ENCODE results near the gene PXDC1.

DNA sequence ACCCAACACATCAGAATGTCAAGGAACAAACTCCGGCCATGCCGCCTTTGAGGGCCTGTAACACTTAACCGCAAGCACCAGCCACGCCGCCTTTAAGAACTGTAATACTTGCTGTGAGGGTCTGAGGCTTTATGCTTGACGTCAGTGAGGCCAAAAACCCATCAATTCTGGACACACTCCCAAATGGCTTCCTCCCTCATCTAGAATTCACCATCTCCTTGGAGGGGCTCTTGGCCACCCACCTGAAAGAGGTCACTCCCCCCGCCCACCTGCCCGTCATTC lies 10.4 kb upstream of the PXDC1 start:
- TF ChIP-seq TCF7L2 (IDR thresholded peaks at IDR 0.05; ENCODE audit: low read depth, low read length) (no peak), POLR2AphosphoS5 (IDR thresholded peaks at IDR 0.05; ENCODE audit: low read depth, low read length) (no peak)
- TF ChIP-seq, protein P1, sequence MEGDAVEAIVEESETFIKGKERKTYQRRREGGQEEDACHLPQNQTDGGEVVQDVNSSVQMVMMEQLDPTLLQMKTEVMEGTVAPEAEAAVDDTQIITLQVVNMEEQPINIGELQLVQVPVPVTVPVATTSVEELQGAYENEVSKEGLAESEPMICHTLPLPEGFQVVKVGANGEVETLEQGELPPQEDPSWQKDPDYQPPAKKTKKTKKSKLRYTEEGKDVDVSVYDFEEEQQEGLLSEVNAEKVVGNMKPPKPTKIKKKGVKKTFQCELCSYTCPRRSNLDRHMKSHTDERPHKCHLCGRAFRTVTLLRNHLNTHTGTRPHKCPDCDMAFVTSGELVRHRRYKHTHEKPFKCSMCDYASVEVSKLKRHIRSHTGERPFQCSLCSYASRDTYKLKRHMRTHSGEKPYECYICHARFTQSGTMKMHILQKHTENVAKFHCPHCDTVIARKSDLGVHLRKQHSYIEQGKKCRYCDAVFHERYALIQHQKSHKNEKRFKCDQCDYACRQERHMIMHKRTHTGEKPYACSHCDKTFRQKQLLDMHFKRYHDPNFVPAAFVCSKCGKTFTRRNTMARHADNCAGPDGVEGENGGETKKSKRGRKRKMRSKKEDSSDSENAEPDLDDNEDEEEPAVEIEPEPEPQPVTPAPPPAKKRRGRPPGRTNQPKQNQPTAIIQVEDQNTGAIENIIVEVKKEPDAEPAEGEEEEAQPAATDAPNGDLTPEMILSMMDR (IDR thresholded peaks at IDR 0.05), result no peak

All from Panc1 (cell line).